ENCODE results near the gene TBCD. TPM values are rescaled to one million over a fixed set of nuclear protein-coding genes. Genes with fewer than 3 reads are reported as not detected.

TBCD gene
- total RNA-seq, 1 donor from 2014 or later: 49.9 TPM

DNA sequence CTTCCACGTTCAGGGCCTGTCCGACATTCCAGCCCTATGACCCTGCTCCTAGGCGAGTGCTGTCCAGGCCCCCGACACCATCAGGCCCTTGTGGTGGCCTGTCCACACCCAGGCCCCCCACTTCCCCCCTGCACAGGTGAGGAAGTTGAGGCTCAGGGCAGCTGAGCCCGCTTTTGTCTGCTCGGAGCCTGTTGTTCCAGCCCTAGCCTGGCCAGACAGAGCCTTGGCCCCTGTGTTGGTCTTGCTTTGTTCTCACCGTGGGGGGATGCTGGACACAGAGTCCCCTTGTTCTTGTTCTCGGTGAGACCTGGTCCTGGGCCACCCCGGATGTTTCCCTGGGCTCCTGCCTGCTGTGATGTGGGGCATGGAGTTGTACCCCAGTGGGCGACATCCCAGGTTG is 140.0 kb downstream of the TBCD start:
- Mint-ChIP-seq H3K4me3 (no peak overlapping the region), H3K27me3 (no peaks in the 10 kb centered on the region), H3K9me3 (peaks cover 4% of the 10 kb centered on the region), H3K27ac (no peak overlapping the region), H3K36me3 (ENCODE audit: low read depth) (peaks cover 36% of the 10 kb centered on the region), H3K4me1 (peaks cover 24% of the 10 kb centered on the region)
- DNase-seq (no peak), ATAC-seq (ENCODE audit: low read depth) (no peak)
- ChIA-PET CTCF (interaction anchor here (1.2 kb wide), 1 partner anchor 110 kb away, joined by 3 read pairs; no protein-coding TSS in a partner anchor), POLR2A (interaction anchor here (1.1 kb wide), 1 partner anchor 74 kb away, joined by 3 read pairs; no protein-coding TSS in a partner anchor)
- intact Hi-C loops (cut with micrococcal nuclease): no loop called here
- TF ChIP-seq, protein P1, sequence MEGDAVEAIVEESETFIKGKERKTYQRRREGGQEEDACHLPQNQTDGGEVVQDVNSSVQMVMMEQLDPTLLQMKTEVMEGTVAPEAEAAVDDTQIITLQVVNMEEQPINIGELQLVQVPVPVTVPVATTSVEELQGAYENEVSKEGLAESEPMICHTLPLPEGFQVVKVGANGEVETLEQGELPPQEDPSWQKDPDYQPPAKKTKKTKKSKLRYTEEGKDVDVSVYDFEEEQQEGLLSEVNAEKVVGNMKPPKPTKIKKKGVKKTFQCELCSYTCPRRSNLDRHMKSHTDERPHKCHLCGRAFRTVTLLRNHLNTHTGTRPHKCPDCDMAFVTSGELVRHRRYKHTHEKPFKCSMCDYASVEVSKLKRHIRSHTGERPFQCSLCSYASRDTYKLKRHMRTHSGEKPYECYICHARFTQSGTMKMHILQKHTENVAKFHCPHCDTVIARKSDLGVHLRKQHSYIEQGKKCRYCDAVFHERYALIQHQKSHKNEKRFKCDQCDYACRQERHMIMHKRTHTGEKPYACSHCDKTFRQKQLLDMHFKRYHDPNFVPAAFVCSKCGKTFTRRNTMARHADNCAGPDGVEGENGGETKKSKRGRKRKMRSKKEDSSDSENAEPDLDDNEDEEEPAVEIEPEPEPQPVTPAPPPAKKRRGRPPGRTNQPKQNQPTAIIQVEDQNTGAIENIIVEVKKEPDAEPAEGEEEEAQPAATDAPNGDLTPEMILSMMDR (IDR thresholded peaks at IDR 0.05): no peak

- DNase-seq (no peak), ATAC-seq (ENCODE audit: low read depth) (no peak)
- no peaks in the 10 kb centered on the region for H3K9me3 Mint-ChIP-seq
- TF ChIP-seq, protein P1 (IDR thresholded peaks at IDR 0.05): no peak
- ChIA-PET CTCF (no interaction called here), POLR2A (interaction anchor here (0.7 to 1.1 kb wide), 2 partner anchors 75 to 177 kb away, joined by 3 read pairs; partner anchors contain the start of gene FN3KRP)
- H3K27ac Mint-ChIP-seq: no peak overlapping the region
- no peaks in the 10 kb centered on the region for H3K27me3 Mint-ChIP-seq
- intact Hi-C loops (cut with micrococcal nuclease): no loop called here
- no peak overlapping the region for H3K4me3 Mint-ChIP-seq
- H3K4me1 Mint-ChIP-seq: peaks cover 13% of the 10 kb centered on the region
- H3K36me3 Mint-ChIP-seq (ENCODE audit: low read depth): peaks cover 32% of the 10 kb centered on the region
These were observed 141.2 kb downstream of the TBCD start for GRCh38 chr17:82892899-82893565.

DNA sequence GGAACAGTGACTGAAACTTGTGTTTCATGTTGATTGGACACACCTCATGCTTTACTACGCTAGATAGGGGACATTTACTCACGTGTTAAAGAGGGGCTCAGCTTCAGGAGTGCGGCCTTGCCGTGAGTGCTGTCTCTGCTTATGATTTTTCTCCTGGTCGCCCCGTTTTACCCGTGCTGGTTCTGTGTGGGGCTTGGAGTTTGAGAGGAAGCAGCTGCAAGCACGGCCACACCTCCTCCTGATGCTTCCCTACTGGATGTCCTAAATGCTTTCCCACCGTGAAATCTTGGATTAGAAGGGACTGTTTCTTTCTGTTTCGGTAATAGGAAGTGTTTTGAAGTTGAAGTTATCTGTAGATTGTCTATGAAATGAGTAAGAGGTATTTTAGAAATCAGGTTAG is 141.9 kb downstream of the TBCD start:
- Mint-ChIP-seq H3K27ac (no peak overlapping the region), H3K9me3 (no peaks in the 10 kb centered on the region), H3K4me3 (no peak overlapping the region), H3K27me3 (no peaks in the 10 kb centered on the region), H3K36me3 (ENCODE audit: low read depth) (peaks cover 36% of the 10 kb centered on the region), H3K4me1 (peaks cover 13% of the 10 kb centered on the region)
- ChIA-PET CTCF (no interaction called here), POLR2A (no interaction called here)
- ATAC-seq (ENCODE audit: low read depth) (no peak), DNase-seq (no peak)
- TF ChIP-seq, protein P1 (IDR thresholded peaks at IDR 0.05): no peak
- intact Hi-C loops (cut with micrococcal nuclease): no loop called here

DNA sequence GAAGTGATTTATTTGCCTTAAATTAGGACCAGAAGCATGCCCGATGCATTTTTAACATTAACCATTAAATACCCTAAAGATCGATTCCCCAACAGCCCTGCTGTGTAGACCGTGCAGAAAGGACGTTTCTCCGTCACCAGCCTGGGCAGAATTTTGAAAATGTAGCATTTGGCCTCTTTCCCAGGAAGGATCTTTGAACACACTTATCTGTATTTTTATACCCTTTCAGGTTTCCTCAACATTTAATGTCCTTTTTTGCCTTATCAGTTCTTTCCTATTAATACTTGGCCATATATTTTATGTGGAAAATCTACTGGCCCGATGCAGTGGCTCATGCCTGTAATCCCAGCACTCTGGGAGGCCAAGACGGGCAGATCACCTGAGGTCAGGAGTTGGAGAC is 142.5 kb downstream of the TBCD start:
- TF ChIP-seq, protein P1 (IDR thresholded peaks at IDR 0.05): no peak
- ChIA-PET POLR2A (no interaction called here), CTCF (no interaction called here)
- Mint-ChIP-seq H3K4me3 (no peak overlapping the region), H3K36me3 (ENCODE audit: low read depth) (peaks cover 41% of the 10 kb centered on the region), H3K4me1 (peaks cover 13% of the 10 kb centered on the region), H3K9me3 (no peaks in the 10 kb centered on the region), H3K27ac (no peak overlapping the region), H3K27me3 (no peaks in the 10 kb centered on the region)
- ATAC-seq (ENCODE audit: low read depth) (no peak), DNase-seq (no peak)
- intact Hi-C loops (cut with micrococcal nuclease): no loop called here

GRCh38 chr17:82895087-82895486 is 143.2 kb downstream of the TBCD start:
- Mint-ChIP-seq H3K36me3 (ENCODE audit: low read depth) (peaks cover 40% of the 10 kb centered on the region), H3K4me1 (peaks cover 13% of the 10 kb centered on the region), H3K27ac (no peak overlapping the region), H3K27me3 (no peaks in the 10 kb centered on the region), H3K9me3 (no peaks in the 10 kb centered on the region), H3K4me3 (no peak overlapping the region)
- CTCF ChIA-PET: no interaction called here
- ATAC-seq (ENCODE audit: low read depth) (no peak), DNase-seq (no peak)
- TF ChIP-seq, protein P1 (IDR thresholded peaks at IDR 0.05): no peak
- intact Hi-C loops (cut with micrococcal nuclease): no loop called here
- POLR2A ChIA-PET: interaction anchor here (0.6 kb wide), 1 partner anchor 22 kb away, joined by 5 read pairs; no protein-coding TSS in a partner anchor

Measured in activated B cell treated with CpG ODN at 0.5 μM for 24 hours (primary cell).